ENCODE results near the gene SLC25A21.

SLC25A21 gene

GRCh38 chr14:36829547-36829946 is 342.9 kb downstream of the SLC25A21 start:
- 0 out of 2 replicates have a peak, but pooled peaks cover 4% of the 10 kb centered on the region for H3K4me1 ChIP-seq (ENCODE audit: control insufficient read depth, insufficient read depth, low read length)
- H3K36me3 ChIP-seq (ENCODE audit: control insufficient read depth, insufficient read depth, low read length), result no peaks in the 10 kb centered on the region
- H3K4me3 ChIP-seq (ENCODE audit: low read length), result no peak overlapping the region
- H3K9me3 ChIP-seq (ENCODE audit: control insufficient read depth, insufficient read depth, low read length), result no peaks in the 10 kb centered on the region
- no peak for DNase-seq (ENCODE audit: low read depth, low spot score)
- WGBS (ENCODE audit: insufficient coverage, insufficient read length), result no CpG with 5 or more reads among the region's 3 CpGs
- no peaks in the 10 kb centered on the region for H3K27me3 ChIP-seq (ENCODE audit: control insufficient read depth, insufficient read depth, low read length)
- no peak overlapping the region for H3K27ac ChIP-seq (ENCODE audit: low read length)

GRCh38 chr14:36827861-36828260 is 344.5 kb downstream of the SLC25A21 start:
- 0 out of 2 replicates have a peak, but pooled peaks cover 4% of the 10 kb centered on the region for H3K4me1 ChIP-seq (ENCODE audit: control insufficient read depth, insufficient read depth, low read length)
- DNase-seq (ENCODE audit: low read depth, low spot score), result no peak
- no peaks in the 10 kb centered on the region for H3K36me3 ChIP-seq (ENCODE audit: control insufficient read depth, insufficient read depth, low read length)
- H3K27ac ChIP-seq (ENCODE audit: low read length), result no peak overlapping the region
- no CpG with 5 or more reads among the region's 2 CpGs for WGBS (ENCODE audit: insufficient coverage, insufficient read length)
- H3K4me3 ChIP-seq (ENCODE audit: low read length), result no peak overlapping the region
- no peaks in the 10 kb centered on the region for H3K27me3 ChIP-seq (ENCODE audit: control insufficient read depth, insufficient read depth, low read length)
- no peaks in the 10 kb centered on the region for H3K9me3 ChIP-seq (ENCODE audit: control insufficient read depth, insufficient read depth, low read length)

GRCh38 chr14:36826614-36827013 is 345.8 kb downstream of the SLC25A21 start:
- Histone ChIP-seq H3K9me3 (ENCODE audit: control insufficient read depth, insufficient read depth, low read length) (no peaks in the 10 kb centered on the region), H3K36me3 (ENCODE audit: control insufficient read depth, insufficient read depth, low read length) (no peaks in the 10 kb centered on the region), H3K4me1 (ENCODE audit: control insufficient read depth, insufficient read depth, low read length) (0 out of 2 replicates have a peak, but pooled peaks cover 4% of the 10 kb centered on the region), H3K27ac (ENCODE audit: low read length) (no peak overlapping the region), H3K4me3 (ENCODE audit: low read length) (no peak overlapping the region), H3K27me3 (ENCODE audit: control insufficient read depth, insufficient read depth, low read length) (no peaks in the 10 kb centered on the region)
- no peak for DNase-seq (ENCODE audit: low read depth, low spot score)
- WGBS (ENCODE audit: insufficient coverage, insufficient read length), result no CpG with 5 or more reads among the region's 6 CpGs

DNA sequence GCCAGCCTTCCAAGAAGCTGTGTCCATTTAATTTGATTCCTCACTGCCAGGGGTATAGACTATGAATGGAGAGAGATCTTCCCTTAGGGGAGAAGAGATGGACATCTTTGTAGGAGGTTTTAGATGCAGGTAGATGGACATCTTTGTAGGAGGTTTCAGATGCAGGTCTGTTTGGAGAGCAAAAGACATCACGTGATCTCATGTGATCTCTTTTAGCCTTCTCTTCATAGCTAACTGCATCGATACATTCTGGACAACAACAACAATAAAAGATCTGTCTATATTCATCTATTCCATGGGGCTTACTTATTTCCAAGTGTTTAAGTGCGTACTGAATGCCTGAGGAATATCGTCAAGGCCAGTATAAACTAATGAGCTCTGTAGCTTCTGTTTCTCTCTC is 347.6 kb downstream of the SLC25A21 start:
- no peak overlapping the region for H3K4me3 ChIP-seq (ENCODE audit: low read length)
- H3K9me3 ChIP-seq (ENCODE audit: control insufficient read depth, insufficient read depth, low read length), result no peaks in the 10 kb centered on the region
- H3K27ac ChIP-seq (ENCODE audit: low read length), result no peak overlapping the region
- no peaks in the 10 kb centered on the region for H3K27me3 ChIP-seq (ENCODE audit: control insufficient read depth, insufficient read depth, low read length)
- 0 out of 2 replicates have a peak, but pooled peaks cover 4% of the 10 kb centered on the region for H3K4me1 ChIP-seq (ENCODE audit: control insufficient read depth, insufficient read depth, low read length)
- H3K36me3 ChIP-seq (ENCODE audit: control insufficient read depth, insufficient read depth, low read length), result no peaks in the 10 kb centered on the region
- no peak for DNase-seq (ENCODE audit: low read depth, low spot score)
- whole genome bisulfite sequencing (ENCODE audit: insufficient coverage, insufficient read length), result no CpG with 5 or more reads among the region's 4 CpGs

- Histone ChIP-seq H3K27me3 (ENCODE audit: control insufficient read depth, insufficient read depth, low read length) (no peaks in the 10 kb centered on the region), H3K9me3 (ENCODE audit: control insufficient read depth, insufficient read depth, low read length) (no peaks in the 10 kb centered on the region), H3K4me1 (ENCODE audit: control insufficient read depth, insufficient read depth, low read length) (0 out of 2 replicates have a peak, but pooled peaks cover 4% of the 10 kb centered on the region), H3K4me3 (ENCODE audit: low read length) (no peak overlapping the region), H3K27ac (ENCODE audit: low read length) (no peak overlapping the region), H3K36me3 (ENCODE audit: control insufficient read depth, insufficient read depth, low read length) (no peaks in the 10 kb centered on the region)
- no peak for DNase-seq (ENCODE audit: low read depth, low spot score)
- WGBS (ENCODE audit: insufficient coverage, insufficient read length), result no CpG with 5 or more reads among the region's 4 CpGs
These were observed 348.8 kb downstream of the SLC25A21 start for GRCh38 chr14:36823651-36824050.

DNA sequence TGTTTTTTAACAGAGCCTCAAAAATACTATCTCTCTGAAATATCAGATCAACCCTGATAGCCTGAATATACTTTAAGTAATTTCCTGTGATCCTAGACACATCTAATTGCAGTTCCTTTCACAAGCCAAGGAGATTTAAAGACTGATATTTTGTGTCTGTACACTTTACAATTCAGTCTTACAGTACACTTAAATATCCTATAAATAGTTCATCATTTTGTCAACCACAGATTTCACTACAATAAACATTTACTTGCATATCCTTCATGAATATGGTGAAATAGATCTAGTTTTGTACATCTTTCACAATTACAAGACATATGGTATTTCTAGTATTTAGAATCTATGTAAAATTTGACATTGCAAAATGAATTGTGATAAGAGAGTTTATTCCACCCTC is 349.7 kb downstream of the SLC25A21 start:
- no peak for DNase-seq (ENCODE audit: low read depth, low spot score)
- no peaks in the 10 kb centered on the region for H3K36me3 ChIP-seq (ENCODE audit: control insufficient read depth, insufficient read depth, low read length)

DNA sequence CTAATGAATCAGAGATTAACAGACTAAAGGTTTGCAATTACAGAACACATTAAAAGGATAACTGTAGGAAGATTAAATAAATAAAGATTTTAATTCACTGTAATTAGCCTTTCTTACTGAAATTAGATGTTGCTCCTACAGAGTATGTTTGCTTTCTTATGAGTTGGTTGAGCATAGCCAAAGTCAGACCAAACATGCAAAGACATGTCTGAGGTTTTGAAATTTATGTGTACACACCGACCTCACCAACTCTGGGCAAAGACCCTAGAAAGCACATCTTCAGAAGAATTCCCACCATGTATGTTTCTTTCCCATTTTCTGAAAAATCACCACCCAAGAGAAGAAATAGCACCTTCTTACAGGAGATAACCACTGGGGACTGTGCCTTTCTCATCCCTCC is 351.5 kb downstream of the SLC25A21 start:
- no peaks in the 10 kb centered on the region for H3K9me3 ChIP-seq (ENCODE audit: control insufficient read depth, insufficient read depth, low read length)
- no peaks in the 10 kb centered on the region for H3K27me3 ChIP-seq (ENCODE audit: control insufficient read depth, insufficient read depth, low read length)
- DNase-seq (ENCODE audit: low read depth, low spot score), result no peak
- H3K36me3 ChIP-seq (ENCODE audit: control insufficient read depth, insufficient read depth, low read length), result no peaks in the 10 kb centered on the region
- H3K4me1 ChIP-seq (ENCODE audit: control insufficient read depth, insufficient read depth, low read length), result no peaks in the 10 kb centered on the region
- no peak overlapping the region for H3K4me3 ChIP-seq (ENCODE audit: low read length)
- H3K27ac ChIP-seq (ENCODE audit: low read length), result no peak overlapping the region
- no CpG with 5 or more reads among the region's 1 CpG for WGBS (ENCODE audit: insufficient coverage, insufficient read length)

More for the DNA sequence above, 349.7 kb downstream of the SLC25A21 start:
- Histone ChIP-seq H3K9me3 (ENCODE audit: control insufficient read depth, insufficient read depth, low read length) (no peaks in the 10 kb centered on the region), H3K4me1 (ENCODE audit: control insufficient read depth, insufficient read depth, low read length) (0 out of 2 replicates have a peak, but pooled peaks cover 4% of the 10 kb centered on the region), H3K27me3 (ENCODE audit: control insufficient read depth, insufficient read depth, low read length) (no peaks in the 10 kb centered on the region), H3K4me3 (ENCODE audit: low read length) (no peak overlapping the region), H3K27ac (ENCODE audit: low read length) (no peak overlapping the region)

GRCh38 chr14:36820111-36820709 is 352.2 kb downstream of the SLC25A21 start:
- H3K27ac ChIP-seq (ENCODE audit: low read length), result no peak overlapping the region

GRCh38 chr14:36818794-36819384 is 353.5 kb downstream of the SLC25A21 start:
- Histone ChIP-seq H3K27ac (ENCODE audit: low read length) (no peak overlapping the region), H3K36me3 (ENCODE audit: control insufficient read depth, insufficient read depth, low read length) (no peaks in the 10 kb centered on the region), H3K4me3 (ENCODE audit: low read length) (no peak overlapping the region), H3K4me1 (ENCODE audit: control insufficient read depth, insufficient read depth, low read length) (no peaks in the 10 kb centered on the region), H3K27me3 (ENCODE audit: control insufficient read depth, insufficient read depth, low read length) (no peaks in the 10 kb centered on the region), H3K9me3 (ENCODE audit: control insufficient read depth, insufficient read depth, low read length) (no peaks in the 10 kb centered on the region)
- WGBS (ENCODE audit: insufficient coverage, insufficient read length), result no CpG with 5 or more reads among the region's 2 CpGs
- DNase-seq (ENCODE audit: low read depth, low spot score), result no peak

More at GRCh38 chr14:36820111-36820709, 352.2 kb downstream of the SLC25A21 start:
- no CpG with 5 or more reads among the region's 2 CpGs for WGBS (ENCODE audit: insufficient coverage, insufficient read length)
- H3K36me3 ChIP-seq (ENCODE audit: control insufficient read depth, insufficient read depth, low read length), result no peaks in the 10 kb centered on the region
- no peak for DNase-seq (ENCODE audit: low read depth, low spot score)
- H3K4me1 ChIP-seq (ENCODE audit: control insufficient read depth, insufficient read depth, low read length), result no peaks in the 10 kb centered on the region
- H3K9me3 ChIP-seq (ENCODE audit: control insufficient read depth, insufficient read depth, low read length), result no peaks in the 10 kb centered on the region
- no peaks in the 10 kb centered on the region for H3K27me3 ChIP-seq (ENCODE audit: control insufficient read depth, insufficient read depth, low read length)
- no peak overlapping the region for H3K4me3 ChIP-seq (ENCODE audit: low read length)

DNA sequence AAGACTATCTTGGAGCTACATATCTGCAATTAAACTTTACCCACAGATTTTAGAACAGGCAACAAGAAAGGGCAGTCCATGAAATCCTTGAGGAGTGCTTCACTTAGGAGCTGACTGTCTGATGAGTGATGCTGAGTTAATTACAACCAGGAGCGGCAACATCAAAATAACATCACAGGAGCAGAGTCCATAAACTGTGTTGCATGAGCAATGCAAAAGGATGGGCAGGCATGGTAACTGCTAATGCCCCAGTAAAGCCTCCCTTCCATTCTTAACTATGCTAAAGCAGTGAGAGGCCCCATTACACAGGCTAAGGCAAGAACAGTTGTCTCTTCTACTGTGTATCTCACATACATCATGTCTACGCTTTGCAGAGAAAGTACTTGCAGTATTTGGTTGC is 354.2 kb downstream of the SLC25A21 start:
- H3K36me3 ChIP-seq (ENCODE audit: control insufficient read depth, insufficient read depth, low read length), result no peaks in the 10 kb centered on the region
- no peaks in the 10 kb centered on the region for H3K4me1 ChIP-seq (ENCODE audit: control insufficient read depth, insufficient read depth, low read length)
- no peaks in the 10 kb centered on the region for H3K9me3 ChIP-seq (ENCODE audit: control insufficient read depth, insufficient read depth, low read length)
- no CpG with 5 or more reads among the region's 2 CpGs for WGBS (ENCODE audit: insufficient coverage, insufficient read length)
- no peaks in the 10 kb centered on the region for H3K27me3 ChIP-seq (ENCODE audit: control insufficient read depth, insufficient read depth, low read length)
- DNase-seq (ENCODE audit: low read depth, low spot score), result no peak
- H3K4me3 ChIP-seq (ENCODE audit: low read length), result no peak overlapping the region
- no peak overlapping the region for H3K27ac ChIP-seq (ENCODE audit: low read length)
